Measurements from ENCODE around the gene WDR62. TPM values are rescaled to one million over a fixed set of nuclear protein-coding genes. Genes with fewer than 3 reads are reported as not detected.
A peak's percentile ranks its signal among the peaks of the same experiment; 100 is the strongest.
"Not testable (repeated sequence)": the region's sequence is repeated elsewhere in the genome, so short reads cannot be mapped to it uniquely, and the experiment has no call there.

WDR62 gene
- total RNA-seq, 1 donor from 2014 or later: 28.7 TPM

DNA sequence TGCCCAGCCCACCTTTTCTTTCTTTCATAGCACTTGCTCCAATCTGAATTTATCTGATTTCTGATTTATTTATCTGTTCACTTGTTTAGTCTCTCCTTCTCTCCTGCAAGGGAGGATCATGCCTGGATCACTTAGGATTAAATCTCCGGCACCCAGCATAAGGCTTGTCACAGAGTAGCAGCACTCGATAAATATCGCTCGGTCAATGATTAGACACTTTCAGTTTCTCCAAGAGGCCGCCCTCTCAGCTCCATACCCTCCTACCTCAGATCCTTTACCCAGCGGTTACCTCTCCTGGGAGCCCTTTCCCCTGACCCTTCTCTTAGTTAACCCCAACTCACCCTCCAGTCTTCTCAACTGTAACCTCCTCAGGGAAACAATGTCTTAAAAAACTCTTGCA, 23.4 kb upstream of the WDR62 start:
- DNase-seq: no peak
- no peak for ATAC-seq
- intact Hi-C loops (cut with micrococcal nuclease): no loop called here

DNA sequence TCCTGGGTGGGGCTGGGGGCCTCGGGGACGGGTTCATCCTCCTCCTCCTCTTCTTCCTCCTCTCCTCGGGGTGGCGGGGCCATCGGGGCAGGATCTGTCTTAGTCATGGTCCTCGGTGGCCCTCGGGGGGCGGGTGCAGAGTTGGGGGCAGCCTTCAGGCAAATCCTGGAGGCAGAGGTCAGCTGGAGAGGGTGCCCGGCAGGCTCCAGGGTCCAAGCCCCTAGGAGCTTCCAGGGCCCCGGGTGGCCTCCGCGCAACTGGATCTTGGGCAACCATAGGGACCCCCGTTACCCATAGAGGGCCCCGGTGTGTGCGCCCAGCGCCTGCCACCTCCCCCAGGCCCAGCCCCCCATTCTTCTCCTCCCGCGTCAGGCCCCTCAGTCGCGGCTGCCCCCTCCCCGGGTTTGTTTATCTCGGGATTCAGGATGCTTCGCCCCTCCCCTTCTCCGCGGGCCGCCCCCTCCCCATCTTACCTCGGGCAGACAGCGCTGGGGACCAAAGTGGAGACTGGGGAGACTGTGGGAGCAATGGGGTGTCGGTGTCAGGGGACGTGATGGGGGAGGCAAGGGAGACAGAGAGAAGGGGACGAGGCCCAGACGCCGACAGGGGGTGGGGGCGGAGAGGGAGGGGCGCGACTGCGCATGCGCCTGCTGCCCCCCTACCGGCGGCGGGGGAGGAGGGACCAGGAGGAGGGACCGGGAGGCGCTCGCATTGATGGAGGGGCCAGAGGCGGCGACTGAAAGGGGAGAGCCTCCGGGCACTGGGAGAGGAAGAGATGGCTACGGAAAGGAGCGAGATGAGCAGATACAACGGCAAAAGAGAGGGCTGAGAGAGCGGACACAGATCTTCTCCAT, 22.2 kb upstream of the WDR62 start, which contains the start of gene CLIP3:
Gene CLIP3, minus strand, starts transcription at position 623 of the 854 bp plus-strand sequence. Its CDS starts 516 bp downstream, at position 107.
- intact Hi-C loops (cut with micrococcal nuclease): no loop called here
- DNase-seq: peak; percentile 79
- peak; percentile 89 for ATAC-seq

GRCh38 chr19:36040495-36040894, 14.2 kb upstream of the WDR62 start:
- intact Hi-C loops (cut with micrococcal nuclease): no loop called here
- no peak for DNase-seq
- no peak for ATAC-seq

- intact Hi-C loops (cut with micrococcal nuclease); ATAC-seq; DNase-seq: not testable (repeated sequence)
These were observed 13.6 kb upstream of the WDR62 start for GRCh38 chr19:36041092-36041491.

- peak; percentile 57 for ATAC-seq
- intact Hi-C loops (cut with micrococcal nuclease): no loop called here
These were observed 12.9 kb upstream of the WDR62 start for GRCh38 chr19:36041831-36042230.

DNA sequence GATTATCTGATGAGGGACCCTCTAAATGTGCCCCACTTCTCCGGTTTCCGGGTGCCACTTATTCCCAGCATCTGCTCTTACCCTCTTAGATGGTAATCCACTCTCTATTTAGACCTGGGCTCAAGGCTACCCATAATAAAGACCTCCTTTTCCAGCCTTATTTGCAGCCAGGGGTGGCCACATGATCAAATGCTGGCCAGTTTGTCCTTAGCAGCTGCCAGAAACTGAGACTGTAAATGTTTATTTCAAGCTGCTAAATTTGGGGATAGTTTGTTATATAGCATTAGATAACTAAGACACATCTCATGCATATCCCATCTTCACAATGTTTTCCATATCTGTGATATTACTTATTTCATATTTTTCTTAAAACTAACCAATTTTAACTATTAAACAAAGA, 10.7 kb upstream of the WDR62 start:
- ATAC-seq: no peak
- no peak for DNase-seq
- intact Hi-C loops (cut with micrococcal nuclease): no loop called here

More at GRCh38 chr19:36041831-36042230, 12.9 kb upstream of the WDR62 start:
- no peak for DNase-seq

GRCh38 chr19:36046443-36047050, 8.2 kb upstream of the WDR62 start:
- no peak for ATAC-seq
- no peak for DNase-seq
- intact Hi-C loops (cut with micrococcal nuclease): no loop called here

GRCh38 chr19:36047835-36048234, 6.9 kb upstream of the WDR62 start:
- intact Hi-C loops (cut with micrococcal nuclease): no loop called here
- ATAC-seq: no peak
- DNase-seq: no peak

- ATAC-seq (no peak), DNase-seq (no peak)
- intact Hi-C loops (cut with micrococcal nuclease): no loop called here
These were observed 5.5 kb upstream of the WDR62 start for GRCh38 chr19:36049080-36049698.

DNA sequence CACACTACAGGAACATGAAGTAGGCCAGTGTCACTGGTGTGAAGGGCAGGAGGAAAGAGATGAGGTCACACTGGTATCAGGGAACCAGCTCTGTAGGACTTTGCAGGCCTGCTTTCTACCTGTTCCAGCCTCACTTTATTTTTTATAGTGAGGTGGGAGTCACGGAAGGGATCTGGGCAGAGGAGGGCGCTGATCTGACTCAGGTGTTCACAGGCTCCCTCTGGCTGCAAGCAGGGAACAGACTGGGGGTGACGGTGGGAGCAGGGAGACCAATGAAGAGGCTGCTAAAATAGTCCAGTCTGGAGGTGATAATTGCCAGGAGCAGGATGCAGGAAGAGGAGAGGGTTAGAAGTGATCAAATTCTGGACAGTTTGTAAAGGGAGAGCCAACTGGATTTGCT, 3.5 kb upstream of the WDR62 start:
- DNase-seq: no peak
- intact Hi-C loops (cut with micrococcal nuclease): no loop called here
- no peak for ATAC-seq

DNA sequence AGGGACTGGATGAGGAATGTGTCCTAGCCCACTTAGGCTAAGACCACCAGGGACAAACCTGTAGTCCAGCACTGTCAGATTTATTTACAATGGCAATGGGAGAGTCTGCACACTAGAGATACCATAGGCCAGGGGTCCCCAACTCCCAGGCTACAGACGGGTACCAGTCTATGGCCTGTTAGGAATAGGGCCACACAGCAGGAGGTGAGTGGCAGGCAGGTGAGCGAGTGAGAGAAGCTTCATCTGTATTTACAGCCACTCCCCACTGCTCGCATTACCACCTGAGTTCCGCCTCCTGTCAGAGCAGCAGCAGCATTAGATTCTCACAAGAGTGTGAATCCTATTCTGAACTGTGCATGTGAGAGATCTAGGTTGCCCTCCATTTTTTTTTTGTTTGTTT, 3.1 kb upstream of the WDR62 start:
- ATAC-seq (no peak), DNase-seq (no peak)
- intact Hi-C loops (cut with micrococcal nuclease): no loop called here

DNA sequence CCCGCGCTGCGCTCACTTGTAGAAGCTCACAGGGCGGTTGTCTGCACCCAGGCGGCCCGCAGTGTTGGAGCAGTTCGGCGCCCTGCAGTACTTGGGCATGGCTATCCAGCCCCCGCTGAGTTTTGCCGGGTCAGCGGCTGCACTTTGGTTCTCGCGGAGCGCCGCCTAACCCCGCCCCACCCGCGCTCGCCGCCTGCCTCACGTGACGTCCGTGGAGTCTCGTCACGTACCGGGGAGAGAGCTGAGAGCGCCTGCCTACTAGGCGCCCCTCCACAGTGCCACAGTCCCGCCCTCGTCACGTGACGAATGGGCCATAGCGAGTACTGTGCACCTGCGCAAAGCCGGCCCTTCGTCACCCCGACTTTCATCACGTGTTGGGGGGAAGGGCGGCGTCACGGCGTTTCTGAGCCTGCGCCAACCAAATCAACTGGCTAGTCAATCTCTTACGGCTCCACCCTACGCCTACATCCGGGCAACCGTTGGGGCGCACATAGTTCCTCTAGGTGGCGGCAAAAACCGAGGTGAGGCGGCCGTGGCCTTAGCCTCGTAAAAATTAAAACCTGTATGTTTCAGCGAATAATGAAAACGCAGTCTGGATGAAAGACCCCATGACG, 471 bp upstream of the WDR62 start, which contains the start of gene THAP8:
Gene THAP8, minus strand, starts transcription at position 167 of the 614 bp plus-strand sequence. Its CDS starts 68 bp downstream, at position 99.
- intact Hi-C loops (cut with micrococcal nuclease): no loop called here
- peak; percentile 96 for ATAC-seq
- DNase-seq: peak; percentile 100

DNA sequence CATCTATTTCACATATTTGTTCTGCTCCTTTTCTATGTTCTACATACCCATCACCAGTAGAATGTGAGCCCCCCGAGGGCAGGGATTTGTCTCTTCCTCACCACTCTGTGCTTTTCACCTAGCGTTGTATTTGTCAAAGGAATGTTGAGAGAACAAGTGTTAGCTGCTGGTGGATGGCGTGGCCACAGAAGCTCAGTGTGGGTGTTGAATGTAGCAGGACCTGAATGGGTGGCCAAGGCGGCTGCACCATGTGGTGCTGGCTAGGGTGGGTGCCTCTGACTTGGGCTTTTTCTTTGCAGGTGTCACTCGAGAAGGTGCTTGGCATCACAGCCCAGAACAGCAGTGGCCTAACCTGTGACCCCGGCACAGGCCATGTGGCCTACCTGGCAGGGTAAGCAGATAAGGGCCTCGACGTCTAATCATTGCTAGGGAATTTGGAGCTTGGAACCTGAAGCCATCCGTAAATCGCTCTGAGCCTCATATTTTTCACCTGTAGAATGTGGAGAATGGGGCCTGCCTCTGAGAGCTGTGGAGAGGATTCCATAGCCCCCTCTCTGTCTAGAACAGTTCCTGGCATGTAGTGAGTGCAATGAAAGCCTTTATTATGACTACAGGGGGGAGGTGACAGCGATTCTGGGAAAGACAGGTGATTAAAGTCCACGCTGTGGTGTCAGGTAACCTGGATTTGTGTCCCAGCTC, 3.9 kb downstream of the WDR62 start:
- ATAC-seq (no peak), DNase-seq (no peak)
- intact Hi-C loops (cut with micrococcal nuclease): no loop called here

DNA sequence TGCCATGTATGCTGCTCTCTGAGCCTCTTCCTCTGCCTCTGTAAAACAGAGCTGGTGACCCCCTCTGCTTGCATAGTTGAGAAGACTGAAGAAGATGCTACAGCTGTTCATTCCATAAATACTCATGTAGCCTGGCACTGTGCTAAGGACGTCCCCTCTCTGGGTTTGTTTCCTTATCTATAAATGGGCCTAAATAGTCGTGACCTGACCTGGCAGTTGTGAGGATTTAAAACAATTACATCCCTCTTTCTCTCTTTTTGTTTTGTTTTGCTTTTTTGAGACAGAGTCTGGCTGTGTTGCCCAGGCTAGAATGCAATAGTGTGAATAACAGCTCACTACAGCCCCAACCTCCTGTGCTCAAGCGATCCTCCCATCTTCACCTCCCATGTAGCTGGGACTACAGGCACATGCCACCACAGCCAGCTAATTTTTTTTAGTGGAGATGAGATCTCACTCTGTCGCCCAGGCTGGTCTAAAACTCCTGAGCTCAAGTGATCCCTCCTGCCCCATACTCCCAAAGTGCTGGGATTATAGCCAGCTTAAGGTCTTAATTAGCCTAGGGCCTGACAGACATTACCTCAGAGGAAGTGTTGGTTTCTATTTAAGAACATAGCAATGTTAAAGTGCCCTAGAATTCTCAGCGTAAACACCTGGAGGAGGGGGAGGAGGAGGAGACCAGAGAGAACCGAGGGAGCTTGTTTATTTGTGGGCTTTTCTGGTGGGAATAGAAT, 4.6 kb downstream of the WDR62 start:
- intact Hi-C loops (cut with micrococcal nuclease): no loop called here
- DNase-seq (no peak), ATAC-seq (no peak)

GRCh38 chr19:36060430-36060829, 5.7 kb downstream of the WDR62 start:
- ATAC-seq: peak; percentile 88
- peak; percentile 71 for DNase-seq
- intact Hi-C loops (cut with micrococcal nuclease): no loop called here

- intact Hi-C loops (cut with micrococcal nuclease): no loop called here
- DNase-seq (no peak), ATAC-seq (no peak)
These were observed 6.7 kb downstream of the WDR62 start for GRCh38 chr19:36061367-36061766.

- no peak for DNase-seq
- intact Hi-C loops (cut with micrococcal nuclease): no loop called here
- no peak for ATAC-seq
These were observed 10.1 kb downstream of the WDR62 start for GRCh38 chr19:36064826-36065225.

DNA sequence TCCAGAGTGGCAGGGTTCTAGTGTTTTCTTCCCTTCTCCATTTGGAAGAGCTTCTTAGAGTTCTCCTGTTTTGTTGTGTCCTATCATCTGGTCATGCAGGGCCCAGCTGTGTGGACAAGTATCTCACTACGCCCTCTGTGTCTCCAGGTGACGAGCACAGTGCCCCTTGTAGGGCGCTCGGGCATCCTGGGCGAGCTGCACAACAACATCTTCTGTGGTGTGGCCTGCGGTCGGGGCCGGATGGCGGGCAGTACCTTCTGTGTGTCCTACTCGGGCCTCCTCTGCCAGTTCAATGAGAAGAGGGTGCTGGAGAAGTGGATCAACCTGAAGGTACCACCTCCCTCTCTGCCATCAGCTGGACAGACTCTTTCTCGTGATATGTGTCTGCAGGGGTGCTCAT, 13.0 kb downstream of the WDR62 start:
- intact Hi-C loops (cut with micrococcal nuclease): no loop called here
- no peak for ATAC-seq

More for the DNA sequence above, 13.0 kb downstream of the WDR62 start:
- no peak for DNase-seq

Data from left ventricle myocardium superior (tissue), 1 donor.